IMR-90 (cell line): ENCODE measurements around the gene PCED1B. TPM values are rescaled to one million over a fixed set of nuclear protein-coding genes. Genes with fewer than 3 reads are reported as not detected.
A peak's percentile ranks its signal among the peaks of the same experiment; 100 is the strongest.

Experiments
- ATAC-seq: fragments of 200-7000 bp; cut with Tn5 transposase; 2 replicates; pipeline ENCODE4 v1.9.1; 2020; ENCODE audit warnings: low read depth, mild to moderate bottlenecking, moderate library complexity
- BruUV-seq: library from RNA; stranded (reverse); fragments of 400-500 nt; replicated peaks from 2 replicates; lab custom pipeline; 2021; lab: Mats Ljungman, UMichigan
- CTCF ChIA-PET: fragments of 300-600 bp; formaldehyde crosslinking; extraction: SDS; loops from one replicate; lab custom pipeline; 2021; ENCODE audit warnings: antibody characterized with exemption; lab: Yijun Ruan, JAX
- POLR2A ChIA-PET: fragments of 300-600 bp; sonication (Branson Sonifier 250); formaldehyde crosslinking; loops from one replicate; lab custom pipeline; 2022; ENCODE audit warnings: antibody characterized with exemption; ENCODE audit not compliant: unreplicated experiment; lab: Charles Lee
- DNase-seq: peaks from one replicate; pipeline ENCODE4 v3.0.0; 2013
- H2AFZ ChIP-seq: replicated peaks from 2 replicates; pipeline ENCODE3; 2013; ENCODE audit warnings: low read length, mild to moderate bottlenecking; ENCODE audit not compliant: poor library complexity
- H2AK5ac ChIP-seq: 2 replicates; pipeline ENCODE4 v1.6.1; 2013; ENCODE audit warnings: low read depth, low read length, inconsistent platforms
- H2AK9ac ChIP-seq: replicated peaks from 2 replicates; pipeline ENCODE3; 2013; ENCODE audit warnings: mild to moderate bottlenecking, low read depth, low read length, moderate library complexity; ENCODE audit not compliant: poor library complexity
- H2BK120ac ChIP-seq: 2 replicates; pipeline ENCODE4 v1.6.1; 2013; ENCODE audit warnings: low read depth, low read length, inconsistent platforms
- H2BK15ac ChIP-seq: 3 replicates; pipeline ENCODE4 v1.6.1; 2013; ENCODE audit warnings: low read depth, low read length, inconsistent platforms
- H2BK20ac ChIP-seq: 2 replicates; pipeline ENCODE4 v1.6.1; 2013; ENCODE audit warnings: low read depth, mild to moderate bottlenecking, inconsistent platforms, low read length, moderate library complexity
- H2BK5ac ChIP-seq: 2 replicates; pipeline ENCODE4 v1.6.1; 2013; ENCODE audit warnings: mild to moderate bottlenecking, low read depth, low read length, inconsistent platforms; ENCODE audit not compliant: poor library complexity, severe bottlenecking
- H3K14ac ChIP-seq: replicated peaks from 2 replicates; pipeline ENCODE4 v1.6.1; 2013; ENCODE audit warnings: low read depth, low read length, inconsistent platforms
- H3K18ac ChIP-seq: 2 replicates; pipeline ENCODE4 v1.6.1; 2013; ENCODE audit warnings: low read depth, low read length, control low read depth
- H3K23ac ChIP-seq: 2 replicates; pipeline ENCODE4 v1.6.1; 2013; ENCODE audit warnings: low read depth, low read length, inconsistent platforms
- H3K27ac ChIP-seq: 2 replicates; pipeline ENCODE4 v1.5.1; 2013; ENCODE audit warnings: mild to moderate bottlenecking, control low read depth, low read length; ENCODE audit not compliant: insufficient read depth
- H3K27me3 ChIP-seq: 2 replicates; pipeline ENCODE4 v1.6.1; 2013; ENCODE audit warnings: low read length; ENCODE audit not compliant: control insufficient read depth, insufficient read depth
- H3K36me3 ChIP-seq: 2 replicates; pipeline ENCODE4 v1.6.1; 2013; ENCODE audit warnings: low read length, mixed read lengths; ENCODE audit not compliant: control insufficient read depth, insufficient read depth
- H3K4ac ChIP-seq: 2 replicates; pipeline ENCODE4 v1.6.1; 2013; ENCODE audit warnings: low read depth, low read length, inconsistent platforms
- H3K4me1 ChIP-seq: 2 replicates; pipeline ENCODE4 v1.6.1; 2013; ENCODE audit warnings: low read length, mixed read lengths; ENCODE audit not compliant: control insufficient read depth, insufficient read depth
- H3K4me2 ChIP-seq: 2 replicates; pipeline ENCODE4 v1.6.1; 2013; ENCODE audit warnings: low read depth, mild to moderate bottlenecking, control low read depth, low read length, moderate library complexity
- H3K4me3 ChIP-seq: 2 replicates; pipeline ENCODE4 v1.5.1; 2013; ENCODE audit warnings: low read depth, mild to moderate bottlenecking, control low read depth, low read length, moderate library complexity; ENCODE audit not compliant: insufficient read depth
- H3K56ac ChIP-seq: 2 replicates; pipeline ENCODE4 v1.6.1; 2013; ENCODE audit warnings: low read length, inconsistent platforms; ENCODE audit not compliant: insufficient read depth; ENCODE audit errors: extremely low read depth
- H3K79me1 ChIP-seq, 2 experiments: 2 replicates each; pipeline ENCODE4 v1.6.1; 2013; ENCODE audit warnings: low read length in 2 of 2, inconsistent platforms in 1 of 2, low read depth in 1 of 2
- H3K9ac ChIP-seq: 2 replicates; pipeline ENCODE4 v1.6.1; 2013; ENCODE audit warnings: low read depth, low read length, control low read depth
- H3K9me1 ChIP-seq: 2 replicates; pipeline ENCODE4 v1.6.1; 2013; ENCODE audit warnings: low read length, inconsistent platforms; ENCODE audit not compliant: insufficient read depth
- H3K9me3 ChIP-seq: 2 replicates; pipeline ENCODE4 v1.6.1; 2013; ENCODE audit warnings: low read length; ENCODE audit not compliant: control insufficient read depth, insufficient read depth
- H4K20me1 ChIP-seq: 2 replicates; pipeline ENCODE4 v1.6.1; 2013; ENCODE audit warnings: low read length, inconsistent platforms; ENCODE audit not compliant: insufficient read depth
- H4K5ac ChIP-seq: 2 replicates; pipeline ENCODE4 v1.6.1; 2013; ENCODE audit warnings: mild to moderate bottlenecking, low read depth, low read length, control low read depth
- H4K8ac ChIP-seq, 2 experiments: 2 replicates each; pipeline ENCODE4 v1.6.1; 2013; ENCODE audit warnings: low read depth in 2 of 2, low read length in 2 of 2, control low read depth in 1 of 2, inconsistent platforms in 1 of 2
- H4K91ac ChIP-seq: 2 replicates; pipeline ENCODE4 v1.6.1; 2013; ENCODE audit warnings: low read depth, low read length, inconsistent platforms; ENCODE audit not compliant: insufficient read depth
- BHLHE40 ChIP-seq: fragments of 150-350 bp; IDR thresholded peaks from 2 replicates; pipeline ENCODE4 v1.6.1; 2016; ENCODE audit warnings: mild to moderate bottlenecking, low read depth, low read length
- CEBPB ChIP-seq: IDR thresholded peaks from 2 replicates; pipeline ENCODE4 v1.6.1; 2012; ENCODE audit warnings: low read depth, low read length, improper control_type of control experiment
- CHD1 ChIP-seq: IDR thresholded peaks from 2 replicates; pipeline ENCODE4 v1.6.1; 2012; ENCODE audit warnings: low read depth, low read length, improper control_type of control experiment
- CTCF ChIP-seq: conservative IDR thresholded peaks from 2 replicates; pipeline ENCODE4 v1.5.1; 2012; ENCODE audit warnings: mild to moderate bottlenecking, low read depth, low read length, improper control_type of control experiment
- FOS ChIP-seq: fragments of 150-350 bp; IDR thresholded peaks from 2 replicates; pipeline ENCODE4 v1.6.1; 2016; ENCODE audit warnings: low read depth, low read length
- MAFK ChIP-seq: IDR thresholded peaks from 2 replicates; pipeline ENCODE4 v1.6.1; 2012; ENCODE audit warnings: low read depth, low read length, improper control_type of control experiment
- MAZ ChIP-seq: IDR thresholded peaks from 2 replicates; pipeline ENCODE4 v1.6.1; 2012; ENCODE audit warnings: low read depth, mild to moderate bottlenecking, low read length, improper control_type of control experiment, moderate library complexity, borderline replicate concordance
- MXI1 ChIP-seq: IDR thresholded peaks from 2 replicates; pipeline ENCODE4 v1.6.1; 2012; ENCODE audit warnings: low read depth, mild to moderate bottlenecking, low read length, moderate library complexity, borderline replicate concordance
- NFE2L2 ChIP-seq: fragments of 150-350 bp; IDR thresholded peaks from 2 replicates; pipeline ENCODE4 v1.6.1; 2016; ENCODE audit warnings: low read depth, mild to moderate bottlenecking, low read length
- POLR2A ChIP-seq: IDR thresholded peaks from 2 replicates; pipeline ENCODE4 v1.6.1; 2012; ENCODE audit warnings: mild to moderate bottlenecking, low read depth, low read length
- RAD21 ChIP-seq: IDR thresholded peaks from 2 replicates; pipeline ENCODE4 v1.6.1; 2012; ENCODE audit warnings: low read length, improper control_type of control experiment
- RCOR1 ChIP-seq: IDR thresholded peaks from 2 replicates; pipeline ENCODE4 v1.6.1; 2012; ENCODE audit warnings: mild to moderate bottlenecking, low read length, improper control_type of control experiment; ENCODE audit not compliant: insufficient replicate concordance
- RFX5 ChIP-seq: IDR thresholded peaks from 2 replicates; pipeline ENCODE4 v1.8.0; 2012; ENCODE audit warnings: low read depth, mild to moderate bottlenecking, low read length, moderate library complexity
- SMC3 ChIP-seq: fragments of 150-350 bp; IDR thresholded peaks from 2 replicates; pipeline ENCODE4 v1.6.1; 2016; ENCODE audit warnings: low read depth, mild to moderate bottlenecking, antibody characterized with exemption, low read length, moderate library complexity
- USF2 ChIP-seq: fragments of 150-350 bp; IDR thresholded peaks from 2 replicates; pipeline ENCODE4 v1.6.1; 2017; ENCODE audit warnings: mild to moderate bottlenecking, antibody characterized with exemption, low read length, low read depth
- dilution Hi-C: fragments of 300-500 bp; cut with HindIII; formaldehyde crosslinking; loops from one replicate; pipeline ENCODE4 v1.14.3; 2018; ENCODE audit warnings: low sequenced_read_pairs; ENCODE audit not compliant: unreplicated experiment
- in situ Hi-C: fragments of 300-500 bp; cut with MboI; formaldehyde crosslinking; loops from 3 replicates; pipeline ENCODE4 v1.14.3; 2019; ENCODE audit warnings: low sequenced_read_pairs, inconsistent platforms, mixed read lengths
- intact Hi-C: fragments of 100-400 bp; cut with micrococcal nuclease; formaldehyde crosslinking; loops from 2 replicates; pipeline ENCODE4 v1.10.0; 2022
- polyA plus RNA-seq, 3 experiments: library from polyadenylated mRNA; depleted of rRNA; stranded (reverse); fragments of >200 nt; gene quantifications; 2 replicates each; pipeline ENCODE4 v1.2.3, GENCODE V29; 2012; ENCODE audit warnings: low replicate concordance in 1 of 3
- total RNA-seq: library from RNA; depleted of rRNA; stranded (reverse); fragments of >200 nt; gene quantifications from 2 replicates; pipeline ENCODE4 v1.2.3, GENCODE V29; 2012

Gene PCED1B
- total and polyA plus RNA-seq, 2 of the 4 experiments (the other 2 are of a cell fraction) = 0.36 to 2.6 TPM

DNA sequence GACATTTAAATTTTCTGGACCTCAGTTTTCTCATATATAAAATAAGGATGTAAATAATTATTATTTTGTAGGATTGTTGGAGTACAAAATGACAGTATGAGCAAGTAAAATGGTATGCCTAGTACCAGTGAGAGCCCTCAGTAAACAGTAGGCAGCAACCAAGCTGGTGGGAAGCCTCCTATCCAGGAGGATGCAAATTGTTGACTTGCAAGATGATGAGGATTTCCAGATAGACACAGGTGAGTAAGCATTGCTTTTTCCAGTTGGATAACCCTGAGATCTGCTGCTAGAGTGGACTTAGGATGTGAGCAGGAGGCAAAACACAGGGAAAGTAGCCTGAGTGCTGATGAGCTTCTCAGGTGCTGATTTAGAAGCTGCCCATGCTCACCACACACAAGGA, 28.5 kb downstream of the PCED1B start:
- H2BK120ac ChIP-seq = no peak overlapping the region
- ATAC-seq (no peak), DNase-seq (no peak)
- no peak overlapping the region for H2BK5ac ChIP-seq
- no peaks in the 10 kb centered on the region; the same call in 1 of the 2 replicates for H3K9me1 ChIP-seq
- no peaks in the 10 kb centered on the region for H3K36me3 ChIP-seq
- no peak overlapping the region for H2AK9ac ChIP-seq
- intact Hi-C loops (no loop called here), dilution Hi-C loops (no loop called here), in situ Hi-C loops (no loop called here)
- H3K4me1 ChIP-seq = peaks cover 4% of the 10 kb centered on the region
- H3K9ac ChIP-seq = no peak overlapping the region
- H3K9me3 ChIP-seq = no peaks in the 10 kb centered on the region
- H3K79me1 ChIP-seq = no peaks in the 10 kb centered on the region
- H3K18ac ChIP-seq = no peak overlapping the region
- no peak overlapping the region for H2BK15ac ChIP-seq
- H4K20me1 ChIP-seq = no peaks in the 10 kb centered on the region
- H3K4me3 ChIP-seq = no peak overlapping the region
- H2AK5ac ChIP-seq = no peak overlapping the region
- TF ChIP-seq RFX5 (no peak), MXI1 (no peak), MAFK (no peak), CEBPB (no peak), BHLHE40 (no peak), RCOR1 (no peak), MAZ (no peak), CHD1 (no peak), USF2 (no peak), POLR2A (no peak), RAD21 (no peak), NFE2L2 (no peak), CTCF (no peak), SMC3 (no peak), FOS (no peak)
- CTCF ChIA-PET = interaction anchor here (0.7 kb wide), 1 partner anchor 15 kb away, joined by 3 read pairs; no protein-coding TSS in a partner anchor
- no peak overlapping the region for H3K23ac ChIP-seq
- no peak overlapping the region for H3K14ac ChIP-seq
- 0 out of 2 replicates have a peak overlapping the region, but pooled peaks have one; percentile 19 for H4K91ac ChIP-seq
- no peak overlapping the region; the same call in 1 of the 2 replicates for H2BK20ac ChIP-seq
- no peak overlapping the region for H3K27ac ChIP-seq
- no peak overlapping the region for H4K8ac ChIP-seq
- BruUV-seq = no TSS peak
- no peak overlapping the region for H3K4ac ChIP-seq
- H3K27me3 ChIP-seq = no peaks in the 10 kb centered on the region
- no peak overlapping the region for H3K56ac ChIP-seq
- H4K5ac ChIP-seq = no peak overlapping the region
- H2AFZ ChIP-seq = no peak overlapping the region
- POLR2A ChIA-PET = no interaction called here
- H3K4me2 ChIP-seq = no peak overlapping the region
